ENCODE results near the gene RTRAF. TPM values are rescaled to one million over a fixed set of nuclear protein-coding genes. Genes with fewer than 3 reads are reported as not detected.
A peak's percentile ranks its signal among the peaks of the same experiment; 100 is the strongest.

RTRAF gene
- total and polyA plus RNA-seq, 10 of the 15 experiments (the other 5 are each of a cell fraction or from before 2014, with no cell fraction given): 248 to 540 (median 368) TPM

GRCh38 chr14:52013984-52014600 lies 24.7 kb downstream of the RTRAF start:
- RAD21 ChIA-PET (ENCODE audit: unreplicated experiment): no interaction called here
- CTCF ChIA-PET: interaction anchor here (0.6 kb wide), 3 partner anchors 19 to 118 kb away, joined by 3 read pairs; no protein-coding TSS in a partner anchor
- Histone ChIP-seq H3K27me3 (replicated peaks in 1 of 2; ENCODE audit: control insufficient read depth in 2 of 2, insufficient read depth in 2 of 2, low read length in 1 of 2) (no peaks in the 10 kb centered on the region), H3K36me3 (ENCODE audit: control insufficient read depth in 2 of 2, insufficient read depth in 2 of 2, low read length in 1 of 2) (peaks cover 9 to 14% of the 10 kb centered on the region in 2 experiments; a peak in 3 of 4 replicates), H3K9me3 (replicated peaks; ENCODE audit: control insufficient read depth, insufficient read depth, low read length) (no peaks in the 10 kb centered on the region), H2AFZ (ENCODE audit: control insufficient read depth, low read depth, low read length) (no peak overlapping the region), H3K4me3 (no peak overlapping the region), H3K4me2 (ENCODE audit: control insufficient read depth, insufficient read depth) (no peak overlapping the region), H3K27ac (ENCODE audit: control insufficient read depth, insufficient read depth) (no peak overlapping the region), H3K9ac (ENCODE audit: control insufficient read depth, insufficient read depth, low read length) (no peak overlapping the region), H3K4me1 (ENCODE audit: control insufficient read depth, insufficient read depth, low read length) (no peaks in the 10 kb centered on the region), H4K20me1 (ENCODE audit: control insufficient read depth, insufficient read depth) (no peaks in the 10 kb centered on the region), H3K79me2 (ENCODE audit: control insufficient read depth, insufficient read depth, low read length) (no peaks in the 10 kb centered on the region)
- BruUV-seq (replicated peaks): no TSS peak
- POLR2A ChIA-PET: no interaction called here
- TF ChIP-seq HCFC1 (IDR thresholded peaks at IDR 0.05; ENCODE audit: low read length): no peak
- 0 out of 2 replicates have a peak, but pooled peaks have one; percentile 35 for TF ChIP-seq POLR2A (IDR thresholded peaks at IDR 0.05; ENCODE audit: low read depth, low read length)
- no peak for TF ChIP-seq TCF12 (IDR thresholded peaks at IDR 0.05; ENCODE audit: low read depth, low read length)
- peak; percentile 8 to 33 (median 31); a peak in 3 of 6 replicates for TF ChIP-seq CTCF (IDR thresholded peaks at IDR 0.05 in 2 of 3, conservative IDR thresholded peaks at IDR 0.05 in 1 of 3; ENCODE audit: control insufficient read depth in 2 of 3, extremely low read depth in 1 of 3, insufficient read depth in 1 of 3, low read depth in 3 of 3, low read length in 3 of 3)
- ATAC-seq (peak; percentile 53), FAIRE-seq (no peak), DNase-seq (ENCODE audit: low read depth, low spot score) (no peak)
- SMC1A ChIA-PET (ENCODE audit: uncharacterized antibody, unreplicated experiment): interaction anchor here (0.8 kb wide), 1 partner anchor 16 kb away, joined by 3 read pairs; no protein-coding TSS in a partner anchor
- 84% methylated on average over 11 of the region's 11 CpGs for WGBS (ENCODE audit: insufficient coverage, insufficient replicate concordance, low lambda C conversion rate, missing lambda C conversion rate)
- intact Hi-C loops (cut with micrococcal nuclease; ENCODE audit: unreplicated experiment): no loop called here
- in situ Hi-C loops (cut with MboI): no loop called here
